Prostate gland (tissue), 2 donors: ENCODE measurements around the gene KDM4C. TPM values are rescaled to one million over a fixed set of nuclear protein-coding genes. Genes with fewer than 3 reads are reported as not detected.
"Not testable (repeated sequence)": the region's sequence is repeated elsewhere in the genome, so short reads cannot be mapped to it uniquely, and the experiment has no call there.

Experiments
- DNase-seq: peaks from one replicate; pipeline ENCODE4 v3.0.0-alpha.2; 2019; ENCODE audit warnings: low spot score
- H3K27ac ChIP-seq, 2 donors: fragments of 200-600 bp; sonication (generic); 2 replicates each; pipeline ENCODE4 v1.5.1; 2017 to 2019
- H3K27me3 ChIP-seq: fragments of 200-600 bp; sonication (generic); replicated peaks from 2 replicates; pipeline ENCODE4 v1.5.1; 2019; ENCODE audit not compliant: insufficient read depth
- H3K36me3 ChIP-seq, 2 donors: fragments of 200-600 bp; sonication (generic); 1 replicate in 1 of 2; 2 replicates in 1 of 2; pipeline versions ENCODE4 v1.5.1 to v1.8.1; 2017 to 2019
- H3K4me1 ChIP-seq: fragments of 200-600 bp; sonication (generic); replicated peaks from 2 replicates; pipeline ENCODE4 v1.5.1; 2019
- H3K4me3 ChIP-seq, 2 donors: fragments of 200-600 bp; sonication (generic); 2 replicates each; pipeline ENCODE4 v1.5.1; 2017 to 2019
- H3K9me3 ChIP-seq: fragments of 200-600 bp; sonication (generic); 2 replicates; pipeline ENCODE4 v1.5.1; 2017
- CTCF ChIP-seq, 4 experiments: fragments of 200-600 bp in 2 of 4; fragments of 450-650 bp in 2 of 4; sonication (generic) in 2 of 4; IDR thresholded peaks; 1 replicate in 3 of 4; 2 replicates in 1 of 4; pipeline ENCODE4 v1.5.1; 2016 to 2019; ENCODE audit warnings: antibody characterized with exemption in 4 of 4, mild to moderate bottlenecking in 2 of 4, moderate library complexity in 2 of 4
- POLR2A ChIP-seq: fragments of 450-650 bp; IDR thresholded peaks from one replicate; pipeline ENCODE4 v1.6.1; 2016; ENCODE audit warnings: antibody characterized with exemption, mild to moderate bottlenecking
- POLR2AphosphoS5 ChIP-seq: sonication (generic); formaldehyde crosslinking; IDR thresholded peaks from one replicate; pipeline ENCODE4 v1.6.1; 2017; ENCODE audit warnings: antibody characterized with exemption
- WGBS: methylation state at CpG from one replicate; pipeline ENCODE4 v1.1.5; 2018; 5-methylcytosine and 5-hydroxymethylcytosine counted together
- intact Hi-C: fragments of 100-400 bp; cut with DNase I; formaldehyde crosslinking; loops from one replicate; pipeline ENCODE4 v1.14.2; 2022
- total RNA-seq, 2 donors: library from RNA; depleted of rRNA; stranded (reverse); fragments of >200 nt; gene quantifications; one replicate each; pipeline ENCODE4 v1.1.0, GENCODE V29; 2016

Gene KDM4C
- total RNA-seq, 2 donors from 2014 or later = 18.1 to 27.7 TPM

GRCh38 chr9:6766606-6767005 is 8.8 kb downstream of the KDM4C start:
- DNase-seq = no peak
- Histone ChIP-seq H3K36me3 (no peaks in the 10 kb centered on the region), H3K9me3 (no peaks in the 10 kb centered on the region), H3K27me3 (no peaks in the 10 kb centered on the region), H3K4me1 (no peaks in the 10 kb centered on the region), H3K27ac (no peak overlapping the region), H3K4me3 (no peak overlapping the region)
- 90% methylated on average over 3 of the region's 3 CpGs for WGBS
- intact Hi-C loops = no loop called here
- TF ChIP-seq CTCF (IDR thresholded peaks at IDR 0.05) = no peak
- no peak for TF ChIP-seq POLR2A

- intact Hi-C loops, H3K27ac ChIP-seq, H3K4me3 ChIP-seq, H3K27me3 ChIP-seq, H3K4me1 ChIP-seq, DNase-seq, H3K36me3 ChIP-seq, H3K9me3 ChIP-seq: not testable (repeated sequence)
- 90% methylated on average over 4 of the region's 4 CpGs for WGBS
Measured at GRCh38 chr9:6768587-6768986, 10.8 kb downstream of the KDM4C start.

- Histone ChIP-seq H3K36me3 (no peaks in the 10 kb centered on the region), H3K27me3 (no peaks in the 10 kb centered on the region), H3K4me3 (no peak overlapping the region), H3K9me3 (no peaks in the 10 kb centered on the region), H3K4me1 (no peaks in the 10 kb centered on the region), H3K27ac (no peak overlapping the region)
- no peak for DNase-seq
- 95% methylated on average over 2 of the region's 2 CpGs for WGBS
- TF ChIP-seq POLR2AphosphoS5 (no peak), POLR2A (no peak)
- intact Hi-C loops = no loop called here
Measured at GRCh38 chr9:6771722-6772121, 13.9 kb downstream of the KDM4C start.

GRCh38 chr9:6777213-6777902 is 19.6 kb downstream of the KDM4C start:
- Histone ChIP-seq H3K9me3 (no peaks in the 10 kb centered on the region), H3K27ac (no peak overlapping the region), H3K36me3 (no peaks in the 10 kb centered on the region), H3K4me1 (no peaks in the 10 kb centered on the region), H3K4me3 (no peak overlapping the region), H3K27me3 (no peaks in the 10 kb centered on the region)
- DNase-seq = no peak
- WGBS = 81% methylated on average over 6 of the region's 6 CpGs
- TF ChIP-seq POLR2AphosphoS5 (no peak), POLR2A (no peak), CTCF (IDR thresholded peaks at IDR 0.05) (no peak)
- intact Hi-C loops = no loop called here

GRCh38 chr9:6779417-6780241 is 21.9 kb downstream of the KDM4C start:
- no peak for DNase-seq
- Histone ChIP-seq H3K27ac (no peak overlapping the region), H3K4me1 (no peaks in the 10 kb centered on the region), H3K4me3 (no peak overlapping the region), H3K9me3 (no peaks in the 10 kb centered on the region), H3K36me3 (no peaks in the 10 kb centered on the region), H3K27me3 (no peaks in the 10 kb centered on the region)
- WGBS = 91% methylated on average over 3 of the region's 3 CpGs
- no peak for TF ChIP-seq CTCF (IDR thresholded peaks at IDR 0.05)
- no peak for TF ChIP-seq POLR2A
- no peak for TF ChIP-seq POLR2AphosphoS5
- intact Hi-C loops = no loop called here

GRCh38 chr9:6780690-6781089 is 22.9 kb downstream of the KDM4C start:
- WGBS = 83% methylated on average over 4 of the region's 4 CpGs
- Histone ChIP-seq H3K4me1 (no peaks in the 10 kb centered on the region), H3K9me3 (no peaks in the 10 kb centered on the region), H3K36me3 (no peaks in the 10 kb centered on the region), H3K4me3 (no peak overlapping the region), H3K27ac (no peak overlapping the region), H3K27me3 (no peaks in the 10 kb centered on the region)
- DNase-seq = no peak
- TF ChIP-seq POLR2AphosphoS5 (no peak), CTCF (IDR thresholded peaks at IDR 0.05) (no peak), POLR2A (no peak)
- intact Hi-C loops = no loop called here
